Measurements from ENCODE around the gene CERK. TPM values are rescaled to one million over a fixed set of nuclear protein-coding genes. Genes with fewer than 3 reads are reported as not detected.

Gene CERK
- polyA plus RNA-seq, 1 of the 3 experiments (the other 2 are of a cell fraction), result 32.6 TPM

DNA sequence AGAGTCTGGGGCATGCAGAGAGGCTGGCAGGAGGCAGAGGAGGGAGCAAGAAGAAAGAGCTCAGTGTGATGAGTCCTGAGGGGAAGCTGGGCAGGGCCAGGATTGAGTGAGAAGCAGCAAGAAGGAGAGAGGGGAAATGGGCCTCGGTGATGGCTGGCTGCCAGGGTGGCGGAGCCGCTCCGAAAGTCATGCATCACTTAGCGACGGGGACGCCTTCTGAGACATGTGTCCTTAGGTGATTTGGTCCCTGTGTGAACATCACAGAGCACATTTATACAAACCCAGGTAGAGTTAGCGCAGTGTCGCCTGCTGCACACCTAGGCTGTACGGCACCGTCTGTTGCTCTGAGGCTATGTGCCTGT is 39.5 kb upstream of the CERK start (continued):
- TF ChIP-seq JUND (IDR thresholded peaks at IDR 0.05) (no peak), EP300 (IDR thresholded peaks at IDR 0.05; ENCODE audit: borderline replicate concordance in 1 of 2, low read depth in 1 of 2, low read length in 1 of 2) (no peak), FOXM1 (IDR thresholded peaks at IDR 0.05; ENCODE audit: low read depth) (no peak)

DNA sequence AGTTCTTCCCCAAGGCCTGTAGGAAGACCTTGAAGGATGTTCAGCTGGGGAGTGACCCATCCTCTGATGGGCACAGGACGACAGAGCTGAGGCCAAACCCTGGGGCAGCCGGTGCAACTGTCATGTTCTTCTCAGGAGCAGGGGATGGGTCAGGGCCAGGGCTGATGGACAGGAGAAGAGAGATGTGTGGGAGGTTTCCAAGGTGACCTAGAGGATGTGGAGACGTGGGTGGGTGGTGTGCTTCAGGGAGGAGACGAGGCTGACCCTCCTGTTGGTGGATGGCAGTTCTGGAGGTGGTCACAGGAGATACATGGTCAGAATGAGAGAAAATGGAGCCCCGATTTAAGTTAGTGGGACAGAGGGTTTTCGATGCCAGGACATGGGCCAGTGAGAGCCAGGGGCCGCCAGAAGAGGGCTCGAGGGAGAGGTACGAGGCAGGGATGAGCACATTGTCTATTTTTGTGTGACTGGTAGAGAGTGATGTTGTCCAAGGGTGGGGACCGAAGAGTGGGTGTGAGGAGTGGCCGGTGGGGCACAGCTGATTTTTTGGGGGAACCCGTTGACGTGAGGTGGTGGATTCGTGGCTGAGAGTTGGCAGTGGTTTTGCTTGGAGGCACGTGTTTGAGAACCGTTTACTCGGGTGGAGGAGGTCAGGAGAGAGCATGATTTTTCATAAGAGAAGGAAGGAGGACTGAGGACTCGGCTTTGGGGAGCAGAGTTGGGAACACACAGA is 39.0 kb upstream of the CERK start:
- Histone ChIP-seq H2AFZ (ENCODE audit: low read depth) (no peak overlapping the region), H3K27me3 (ENCODE audit: insufficient read depth) (no peaks in the 10 kb centered on the region), H3K36me3 (replicated peaks in 1 of 2; ENCODE audit: control insufficient read depth in 1 of 2, insufficient read depth in 2 of 2, low read length in 1 of 2) (no peaks in the 10 kb centered on the region), H4K20me1 (ENCODE audit: insufficient read depth) (peaks cover 56% of the 10 kb centered on the region), H3K9ac (no peak overlapping the region), H3K4me3 (ENCODE audit: low read depth in 2 of 2, low read length in 1 of 2) (no peak overlapping the region), H3K4me1 (ENCODE audit: control insufficient read depth in 1 of 2, insufficient read depth in 2 of 2, low read depth in 1 of 2, low read length in 1 of 2) (peaks cover 2 to 4% of the 10 kb centered on the region in 2 experiments; a peak in 1 of 4 replicates), H3F3A (replicated peaks; ENCODE audit: insufficient read depth) (no peaks in the 10 kb centered on the region), H3K79me2 (ENCODE audit: insufficient read depth) (peaks cover 76% of the 10 kb centered on the region), H3K9me3 (no peaks in the 10 kb centered on the region), H3K27ac (ENCODE audit: low read depth in 2 of 2, low read length in 1 of 2) (no peak overlapping the region), H3K9me2 (no peaks in the 10 kb centered on the region), H3K4me2 (no peak overlapping the region)
- DNase-seq, result no peak
- ChIA-PET POLR2A (no interaction called here), CTCF (interaction anchor here (2.6 kb wide), 1 partner anchor 26 kb away, joined by 9 read pairs; no protein-coding TSS in a partner anchor)
- WGBS (ENCODE audit: low lambda C conversion rate), result 87% methylated on average over 18 of the region's 18 CpGs
- TF ChIP-seq GABPA (IDR thresholded peaks at IDR 0.05; ENCODE audit: low read depth), result no peak
- TF ChIP-seq TAF1 (IDR thresholded peaks at IDR 0.05; ENCODE audit: borderline replicate concordance, low read depth, low read length), result no peak
- TF ChIP-seq FOSL2 (IDR thresholded peaks at IDR 0.05; ENCODE audit: borderline replicate concordance, low read depth), result no peak
- TF ChIP-seq, protein P1, sequence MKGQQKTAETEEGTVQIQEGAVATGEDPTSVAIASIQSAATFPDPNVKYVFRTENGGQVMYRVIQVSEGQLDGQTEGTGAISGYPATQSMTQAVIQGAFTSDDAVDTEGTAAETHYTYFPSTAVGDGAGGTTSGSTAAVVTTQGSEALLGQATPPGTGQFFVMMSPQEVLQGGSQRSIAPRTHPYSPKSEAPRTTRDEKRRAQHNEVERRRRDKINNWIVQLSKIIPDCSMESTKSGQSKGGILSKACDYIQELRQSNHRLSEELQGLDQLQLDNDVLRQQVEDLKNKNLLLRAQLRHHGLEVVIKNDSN (IDR thresholded peaks at IDR 0.05; ENCODE audit: borderline replicate concordance, low read depth), result no peak
- TF ChIP-seq, protein P2, sequence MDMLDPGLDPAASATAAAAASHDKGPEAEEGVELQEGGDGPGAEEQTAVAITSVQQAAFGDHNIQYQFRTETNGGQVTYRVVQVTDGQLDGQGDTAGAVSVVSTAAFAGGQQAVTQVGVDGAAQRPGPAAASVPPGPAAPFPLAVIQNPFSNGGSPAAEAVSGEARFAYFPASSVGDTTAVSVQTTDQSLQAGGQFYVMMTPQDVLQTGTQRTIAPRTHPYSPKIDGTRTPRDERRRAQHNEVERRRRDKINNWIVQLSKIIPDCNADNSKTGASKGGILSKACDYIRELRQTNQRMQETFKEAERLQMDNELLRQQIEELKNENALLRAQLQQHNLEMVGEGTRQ (IDR thresholded peaks at IDR 0.05; ENCODE audit: borderline replicate concordance, low read depth, low read length), result no peak
- TF ChIP-seq, protein P3, sequence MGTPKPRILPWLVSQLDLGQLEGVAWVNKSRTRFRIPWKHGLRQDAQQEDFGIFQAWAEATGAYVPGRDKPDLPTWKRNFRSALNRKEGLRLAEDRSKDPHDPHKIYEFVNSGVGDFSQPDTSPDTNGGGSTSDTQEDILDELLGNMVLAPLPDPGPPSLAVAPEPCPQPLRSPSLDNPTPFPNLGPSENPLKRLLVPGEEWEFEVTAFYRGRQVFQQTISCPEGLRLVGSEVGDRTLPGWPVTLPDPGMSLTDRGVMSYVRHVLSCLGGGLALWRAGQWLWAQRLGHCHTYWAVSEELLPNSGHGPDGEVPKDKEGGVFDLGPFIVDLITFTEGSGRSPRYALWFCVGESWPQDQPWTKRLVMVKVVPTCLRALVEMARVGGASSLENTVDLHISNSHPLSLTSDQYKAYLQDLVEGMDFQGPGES (IDR thresholded peaks at IDR 0.05; ENCODE audit: low read depth, low read length), result no peak
- no peak for TF ChIP-seq RAD21 (IDR thresholded peaks at IDR 0.05; ENCODE audit: low read length)
- no peak for TF ChIP-seq YY1 (IDR thresholded peaks at IDR 0.05; ENCODE audit: low read depth)
- no peak for TF ChIP-seq POLR2AphosphoS5 (IDR thresholded peaks at IDR 0.05; ENCODE audit: low read depth, low read length)
